ENCODE data around the gene TSNAXIP1.
"Not testable (repeated sequence)": the region's sequence is repeated elsewhere in the genome, so short reads cannot be mapped to it uniquely, and the experiment has no call there.

The TSNAXIP1 gene

DNA sequence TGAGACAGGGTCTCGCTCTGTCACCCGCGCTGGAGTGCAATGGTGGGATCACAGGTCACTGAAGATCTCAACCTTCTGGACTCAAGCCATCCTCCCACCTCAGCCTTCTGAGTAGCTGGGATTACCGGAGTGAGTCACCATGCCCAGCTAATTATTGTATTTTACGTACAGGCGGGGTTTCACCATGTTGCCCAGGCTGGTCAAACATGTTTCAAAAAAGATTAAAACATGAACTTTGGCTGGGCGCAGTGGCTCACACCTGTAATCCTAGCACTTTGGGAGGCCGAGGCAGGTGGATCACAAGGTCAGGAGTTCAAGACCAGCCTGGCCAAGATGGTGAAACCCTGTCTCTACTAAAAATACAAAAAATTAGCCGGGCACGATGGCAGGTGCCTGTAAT lies 30.5 kb downstream of the TSNAXIP1 start:
- not testable (repeated sequence) for DNase-seq

DNA sequence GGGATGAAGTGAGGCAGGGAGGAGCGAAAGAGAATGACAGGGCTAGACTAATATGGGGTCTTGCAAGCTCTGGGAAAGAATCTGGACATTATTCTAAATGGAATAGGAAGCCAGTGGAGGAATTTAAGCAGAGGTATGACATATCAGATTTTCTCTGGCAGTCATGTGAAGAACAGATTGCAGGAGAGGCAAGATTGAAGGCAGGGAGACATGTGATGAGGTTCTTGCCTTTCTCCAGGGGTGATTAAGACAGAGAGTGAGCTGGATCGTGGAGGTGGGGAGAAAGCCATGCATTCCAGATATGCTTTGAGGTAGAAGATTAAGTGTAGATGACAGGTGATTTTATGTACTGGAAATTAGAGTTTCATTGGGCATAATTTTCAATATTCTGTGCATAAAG lies 31.1 kb downstream of the TSNAXIP1 start:
- DNase-seq = no peak

DNA sequence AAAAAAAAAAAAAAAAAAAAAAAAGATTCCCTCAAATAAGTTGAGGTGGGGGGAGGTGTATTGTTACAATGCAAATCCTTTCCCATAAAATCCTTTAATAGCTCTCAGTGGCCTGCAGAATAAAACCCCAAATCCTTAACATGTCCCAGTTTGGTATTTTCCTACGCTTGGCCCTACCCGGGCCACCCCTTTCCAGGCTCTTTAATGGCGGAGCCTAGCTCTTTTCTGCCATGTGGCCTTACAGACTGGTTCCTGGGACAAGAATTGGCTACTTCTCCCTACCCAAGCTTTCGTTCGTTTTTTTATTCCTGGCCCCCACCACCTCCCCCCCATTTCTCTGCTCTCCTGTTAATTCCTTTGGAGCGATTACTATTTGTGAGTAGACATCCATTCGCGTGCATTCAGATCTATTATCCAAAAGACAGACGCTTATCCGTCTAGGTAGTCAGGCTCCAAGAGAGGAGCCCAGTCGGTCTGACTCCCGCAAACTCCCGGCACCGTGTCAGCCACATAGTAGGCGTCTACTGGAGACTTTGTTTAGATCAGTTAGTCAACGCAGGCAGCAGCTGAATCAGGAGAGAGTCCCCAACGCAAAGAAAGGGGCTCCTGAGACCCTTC lies 34.6 kb downstream of the TSNAXIP1 start:
- DNase-seq = no peak

DNA sequence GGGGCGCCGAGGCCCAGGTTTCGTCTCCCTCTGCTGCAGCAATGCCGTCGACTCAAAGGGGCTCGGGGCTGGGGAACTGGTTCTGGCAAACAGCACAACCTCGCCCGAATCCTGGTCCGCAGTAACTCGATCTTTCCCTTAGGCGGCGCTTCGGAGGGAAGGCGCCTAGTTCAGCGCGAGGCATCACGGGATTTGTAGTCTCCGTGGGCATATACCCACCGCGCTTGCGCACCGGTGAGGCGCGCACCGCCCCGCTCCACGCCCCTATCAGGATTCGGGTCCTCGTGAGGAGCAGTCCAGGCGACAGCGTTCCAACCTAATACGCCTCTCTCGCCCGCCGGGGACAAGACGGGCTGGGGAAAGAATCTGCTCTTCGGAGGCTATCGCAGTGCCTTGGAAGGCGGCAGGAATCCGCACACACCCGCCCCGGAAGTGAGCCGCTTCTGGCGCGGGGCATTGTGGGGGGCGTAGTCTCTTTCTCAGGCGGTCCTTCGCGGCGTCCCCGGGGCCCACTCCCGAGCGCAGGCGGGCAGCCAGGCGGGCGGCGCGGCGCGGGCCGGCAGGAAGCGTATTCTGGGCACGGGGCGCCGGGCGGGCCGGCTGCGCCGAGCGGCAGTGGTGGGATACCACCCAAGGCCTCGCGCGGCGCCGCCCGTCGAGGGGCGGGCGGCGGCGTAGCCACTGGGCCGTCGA lies 35.3 kb downstream of the TSNAXIP1 start, which contains the start of gene THAP11:
THAP11 (plus strand) TSS at position 505 of the 693 bp plus-strand sequence. CDS start 235 bp downstream, outside the sequence.
- DNase-seq = peak; percentile 83

DNA sequence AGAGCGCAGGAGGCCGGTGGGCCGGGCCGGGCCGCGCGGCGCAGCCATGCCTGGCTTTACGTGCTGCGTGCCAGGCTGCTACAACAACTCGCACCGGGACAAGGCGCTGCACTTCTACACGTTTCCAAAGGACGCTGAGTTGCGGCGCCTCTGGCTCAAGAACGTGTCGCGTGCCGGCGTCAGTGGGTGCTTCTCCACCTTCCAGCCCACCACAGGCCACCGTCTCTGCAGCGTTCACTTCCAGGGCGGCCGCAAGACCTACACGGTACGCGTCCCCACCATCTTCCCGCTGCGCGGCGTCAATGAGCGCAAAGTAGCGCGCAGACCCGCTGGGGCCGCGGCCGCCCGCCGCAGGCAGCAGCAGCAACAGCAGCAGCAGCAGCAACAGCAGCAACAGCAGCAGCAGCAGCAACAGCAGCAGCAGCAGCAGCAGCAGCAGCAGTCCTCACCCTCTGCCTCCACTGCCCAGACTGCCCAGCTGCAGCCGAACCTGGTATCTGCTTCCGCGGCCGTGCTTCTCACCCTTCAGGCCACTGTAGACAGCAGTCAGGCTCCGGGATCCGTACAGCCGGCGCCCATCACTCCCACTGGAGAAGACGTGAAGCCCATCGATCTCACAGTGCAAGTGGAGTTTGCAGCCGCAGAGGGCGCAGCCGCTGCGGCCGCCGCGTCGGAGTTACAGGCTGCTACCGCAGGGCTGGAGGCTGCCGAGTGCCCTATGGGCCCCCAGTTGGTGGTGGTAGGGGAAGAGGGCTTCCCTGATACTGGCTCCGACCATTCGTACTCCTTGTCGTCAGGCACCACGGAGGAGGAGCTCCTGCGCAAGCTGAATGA lies 36.0 kb downstream of the TSNAXIP1 start:
- DNase-seq = no peak

DNA sequence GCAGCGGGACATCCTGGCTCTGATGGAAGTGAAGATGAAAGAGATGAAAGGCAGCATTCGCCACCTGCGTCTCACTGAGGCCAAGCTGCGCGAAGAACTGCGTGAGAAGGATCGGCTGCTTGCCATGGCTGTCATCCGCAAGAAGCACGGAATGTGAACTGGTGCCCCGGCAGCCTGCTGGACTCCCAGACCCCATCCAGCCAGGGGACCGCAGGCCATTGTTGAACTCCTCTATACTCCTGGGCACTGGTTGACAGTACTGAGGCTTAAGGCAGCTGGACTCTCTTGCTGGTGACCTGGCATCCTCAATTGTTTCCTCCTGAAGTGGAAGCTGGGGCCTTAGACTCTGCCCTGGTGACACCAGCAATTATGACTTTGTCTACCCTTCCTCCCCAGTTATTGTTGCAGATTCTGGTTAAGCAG lies 36.7 kb downstream of the TSNAXIP1 start:
- DNase-seq = no peak

DNA sequence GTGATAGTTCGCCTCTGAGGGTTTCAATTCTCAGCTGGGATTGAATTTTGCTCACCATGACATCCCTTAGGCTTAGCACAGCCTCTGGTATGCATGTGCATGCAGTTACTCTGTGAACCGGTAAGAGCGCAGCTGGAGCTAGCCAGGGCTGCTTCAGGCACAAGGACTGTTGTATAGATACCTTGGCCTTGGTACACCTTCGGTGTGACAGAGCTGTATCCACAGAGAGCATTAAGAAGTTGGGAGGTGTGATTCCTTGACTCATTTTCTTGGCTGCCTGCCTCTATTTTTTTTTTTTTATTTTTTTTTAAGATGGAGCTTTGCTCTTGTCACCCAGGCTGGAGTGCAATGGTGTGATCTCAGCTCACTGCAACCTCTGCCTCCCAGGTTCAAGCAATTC lies 37.8 kb downstream of the TSNAXIP1 start:
- DNase-seq = no peak

DNA sequence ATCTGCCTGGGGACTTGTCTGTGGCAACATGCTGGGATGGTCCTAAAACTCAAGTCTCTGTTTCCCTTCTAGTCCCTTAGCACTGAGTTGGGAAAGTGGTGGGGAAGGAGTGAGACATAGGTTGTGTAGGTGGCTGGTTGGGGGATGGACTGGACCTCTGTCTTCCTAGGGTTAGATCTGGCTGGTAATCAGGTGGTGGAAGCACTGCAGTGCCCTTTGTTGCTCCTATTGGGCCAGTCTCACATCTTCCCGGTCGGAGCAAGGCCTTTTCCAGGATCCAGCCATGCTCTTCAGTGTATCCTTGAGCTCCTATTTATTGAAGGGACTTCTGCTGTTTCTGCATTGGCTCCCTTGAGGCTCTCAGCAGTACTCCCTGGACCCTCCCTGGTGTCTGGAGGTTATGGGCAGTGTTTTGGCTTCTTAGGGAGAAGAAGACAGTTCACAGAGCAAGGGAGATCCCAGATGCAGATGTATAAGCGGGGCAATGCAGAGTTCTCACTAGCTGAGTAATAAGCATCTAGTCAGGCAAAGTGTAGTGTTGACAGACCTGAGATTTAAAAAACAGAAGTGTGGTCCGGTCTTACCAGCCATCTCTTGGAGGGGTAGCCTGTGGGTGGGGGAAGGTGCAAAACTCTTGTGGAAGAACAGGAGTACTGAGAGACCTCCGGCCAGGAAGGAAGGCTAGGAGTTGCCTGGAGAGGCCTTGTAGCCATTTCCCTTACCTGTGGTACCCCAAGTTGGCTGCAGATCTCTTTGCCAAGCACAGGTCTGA lies 38.8 kb downstream of the TSNAXIP1 start:
- no peak for DNase-seq

DNA sequence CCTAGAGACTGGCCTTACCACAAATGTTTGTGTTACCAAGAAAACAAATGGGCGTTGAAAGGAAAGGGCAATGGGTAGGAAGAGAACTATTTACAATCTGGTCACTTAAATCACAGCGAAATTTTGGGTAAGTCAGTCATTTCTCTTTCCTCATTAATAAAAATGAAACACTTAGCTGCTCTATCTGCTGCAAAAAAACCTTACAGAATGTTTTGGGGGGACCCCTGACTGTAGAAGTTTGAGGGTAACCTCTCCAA lies 39.3 kb downstream of the TSNAXIP1 start:
- no peak for DNase-seq

DNA sequence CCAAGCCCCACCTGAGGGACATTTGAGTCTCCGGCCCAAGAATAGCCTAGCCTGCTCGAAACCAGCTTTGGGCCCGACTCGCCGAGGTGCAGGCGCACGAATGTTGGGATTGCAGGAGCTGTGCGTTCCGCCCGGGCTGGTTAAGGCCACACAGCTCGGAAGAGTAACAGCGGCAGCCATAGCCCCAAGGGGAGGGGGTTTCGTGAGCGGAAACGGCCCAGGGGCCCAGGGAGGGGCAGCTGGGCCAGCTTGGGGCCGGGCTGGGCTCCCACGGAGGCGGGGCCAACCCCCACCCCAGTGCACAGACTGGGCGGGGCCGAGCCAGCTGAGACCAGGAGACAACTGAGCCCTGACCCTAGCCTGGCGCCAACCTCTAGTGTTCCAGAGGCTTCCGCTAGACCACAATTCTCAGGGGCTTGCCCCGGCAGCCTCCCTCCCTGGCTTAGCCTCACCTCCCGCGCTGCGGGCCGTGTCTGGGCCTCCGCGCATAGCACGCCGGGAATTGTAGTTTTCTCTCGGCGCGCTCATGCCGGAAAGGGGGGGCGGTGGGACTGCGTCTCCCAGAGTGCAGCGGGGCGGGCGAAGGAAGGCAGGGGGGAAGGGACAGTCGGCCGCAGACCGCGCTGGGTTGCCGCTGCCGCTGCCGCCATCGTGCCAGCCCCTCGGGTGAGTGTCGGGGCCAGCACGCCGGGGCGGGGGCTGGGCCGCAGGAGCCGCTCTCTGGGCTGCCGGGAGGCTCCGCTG lies 39.8 kb downstream of the TSNAXIP1 start, which contains the start of gene NUTF2:
NUTF2 (plus strand) TSS at position 614 of the 744 bp plus-strand sequence. CDS start 18,198 bp downstream, outside the sequence.
- peak; percentile 56 for DNase-seq

DNA sequence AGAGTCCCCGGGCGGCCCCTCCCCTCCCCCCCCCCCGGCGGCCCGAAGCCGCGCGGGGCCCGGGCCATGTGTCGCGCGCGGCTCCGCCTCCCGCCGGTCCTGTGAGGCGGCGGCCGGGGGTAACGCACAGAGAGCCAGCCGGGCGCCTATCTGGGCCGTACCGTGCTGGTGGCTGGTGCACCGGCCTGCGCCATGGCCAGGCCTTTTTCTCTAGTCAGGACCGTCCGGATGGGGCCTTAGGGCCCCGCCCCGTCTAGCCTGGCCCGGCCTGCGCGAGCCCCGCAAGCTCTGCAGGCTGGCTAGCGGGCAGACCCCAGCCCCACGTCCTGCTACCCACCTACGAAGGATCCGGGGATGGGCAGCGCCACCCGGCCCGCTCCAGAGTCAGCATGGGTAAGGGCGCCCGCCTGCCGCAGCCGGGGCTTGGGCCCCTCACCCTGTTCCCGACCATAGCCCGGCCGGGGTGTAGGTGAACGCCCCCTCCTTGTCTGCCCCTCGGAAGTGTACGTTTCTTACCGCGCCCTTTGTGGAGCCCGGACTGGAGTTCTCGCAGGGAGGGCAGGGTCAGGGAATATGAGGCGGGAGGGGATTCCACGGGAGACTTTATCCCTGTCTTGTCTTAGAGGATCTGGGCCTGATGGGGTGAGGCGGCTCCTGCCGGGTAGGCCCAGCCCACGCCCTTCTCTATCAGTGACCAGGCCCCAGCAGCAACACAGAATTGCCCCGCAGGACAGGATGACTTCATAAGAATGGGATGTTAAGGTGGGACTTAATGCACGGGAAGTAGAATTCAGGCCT lies 40.6 kb downstream of the TSNAXIP1 start, which contains the start of gene CENPT:
CENPT (minus strand) TSS at position 630 of the 798 bp plus-strand sequence. CDS start 13,834 bp downstream, outside the sequence.
- DNase-seq = no peak

DNA sequence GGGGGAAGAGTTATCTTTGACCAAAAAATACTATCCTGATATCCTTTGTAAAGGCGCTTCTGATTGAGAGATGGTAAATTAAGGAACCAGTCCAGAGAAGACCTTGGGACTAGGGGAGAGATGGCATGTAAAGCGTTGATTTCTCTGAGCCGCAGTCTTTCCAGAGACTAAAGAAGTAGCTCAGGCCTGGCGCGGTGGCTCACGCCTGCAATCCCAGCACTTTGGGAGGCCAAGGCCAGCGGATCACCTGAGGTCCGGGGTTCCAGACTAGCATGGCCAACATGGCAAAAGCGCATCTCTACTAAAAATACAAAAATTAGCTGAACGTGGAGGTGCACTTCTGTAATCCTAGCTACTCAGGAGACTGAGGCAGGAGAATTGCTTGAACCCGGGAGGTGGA lies 41.4 kb downstream of the TSNAXIP1 start:
- no peak for DNase-seq

DNA sequence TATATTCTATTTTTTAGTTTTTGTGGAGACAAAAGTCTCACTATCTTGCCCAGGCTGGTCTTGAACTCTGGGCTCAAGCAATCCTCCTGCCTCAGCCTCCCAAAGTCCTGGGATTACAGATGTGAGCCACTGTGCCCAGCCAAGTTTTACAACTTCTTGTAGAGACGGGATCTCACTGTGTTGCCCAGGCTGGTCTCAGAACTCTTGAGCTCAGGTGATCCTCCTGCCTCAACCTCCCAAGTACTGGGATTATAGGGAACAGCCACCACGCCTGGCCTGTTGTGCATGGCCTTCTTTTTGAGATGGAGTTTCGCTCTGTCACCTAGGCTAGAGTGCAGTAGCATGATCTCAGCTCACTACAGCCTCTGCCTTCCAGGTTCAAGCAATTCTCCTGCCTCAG lies 47.0 kb downstream of the TSNAXIP1 start:
- no peak for DNase-seq

DNA sequence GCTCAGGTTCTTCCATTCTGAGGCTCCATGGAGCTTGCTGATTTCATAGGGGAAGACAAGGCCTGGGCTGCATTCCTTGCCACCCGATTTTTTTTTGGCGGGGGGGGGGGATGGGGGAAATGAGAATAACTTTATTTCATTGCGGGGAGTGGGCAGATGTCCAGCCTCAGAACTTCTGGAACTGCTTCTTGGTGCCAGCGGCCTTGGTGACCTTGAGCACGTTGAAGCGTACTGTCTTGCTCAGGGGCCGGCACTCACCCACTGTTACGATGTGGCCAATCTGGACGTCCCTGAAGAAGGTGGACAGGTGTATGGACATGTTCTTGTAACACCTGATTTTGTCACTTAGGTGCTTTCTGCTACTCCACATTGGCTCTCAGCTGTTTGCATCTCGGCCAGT lies 49.1 kb downstream of the TSNAXIP1 start:
- DNase-seq = no peak

DNA sequence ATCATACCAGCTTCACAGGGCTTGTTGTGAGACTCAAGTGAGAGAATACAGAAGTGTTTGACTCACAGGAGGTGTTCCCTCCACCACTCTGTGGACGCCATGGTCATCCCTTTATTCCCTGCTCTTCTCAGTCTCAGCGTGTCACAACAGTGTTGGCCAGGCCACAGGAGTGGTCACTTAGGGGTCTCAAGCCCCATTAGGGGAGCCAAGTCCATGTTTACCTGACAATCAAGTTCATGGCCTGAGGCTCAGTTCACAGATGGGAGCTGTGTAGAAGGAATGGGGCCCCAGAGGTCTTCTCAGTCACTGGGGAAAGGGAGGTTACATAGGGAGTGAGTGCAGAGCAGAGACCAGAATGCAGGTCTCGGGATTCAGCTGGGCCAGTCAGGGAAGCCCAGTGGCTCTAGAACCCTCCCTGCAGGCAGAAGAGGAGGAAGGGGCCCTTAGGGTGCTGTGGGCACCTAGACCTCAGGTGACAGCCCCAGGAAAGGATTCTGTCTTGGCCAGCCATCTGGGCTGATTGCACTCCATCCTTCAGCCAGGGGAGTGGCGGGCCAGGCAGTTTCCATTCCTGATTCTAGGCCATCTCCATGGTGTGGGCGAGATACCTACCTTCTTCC lies 50.3 kb downstream of the TSNAXIP1 start:
- no peak for DNase-seq

DNA sequence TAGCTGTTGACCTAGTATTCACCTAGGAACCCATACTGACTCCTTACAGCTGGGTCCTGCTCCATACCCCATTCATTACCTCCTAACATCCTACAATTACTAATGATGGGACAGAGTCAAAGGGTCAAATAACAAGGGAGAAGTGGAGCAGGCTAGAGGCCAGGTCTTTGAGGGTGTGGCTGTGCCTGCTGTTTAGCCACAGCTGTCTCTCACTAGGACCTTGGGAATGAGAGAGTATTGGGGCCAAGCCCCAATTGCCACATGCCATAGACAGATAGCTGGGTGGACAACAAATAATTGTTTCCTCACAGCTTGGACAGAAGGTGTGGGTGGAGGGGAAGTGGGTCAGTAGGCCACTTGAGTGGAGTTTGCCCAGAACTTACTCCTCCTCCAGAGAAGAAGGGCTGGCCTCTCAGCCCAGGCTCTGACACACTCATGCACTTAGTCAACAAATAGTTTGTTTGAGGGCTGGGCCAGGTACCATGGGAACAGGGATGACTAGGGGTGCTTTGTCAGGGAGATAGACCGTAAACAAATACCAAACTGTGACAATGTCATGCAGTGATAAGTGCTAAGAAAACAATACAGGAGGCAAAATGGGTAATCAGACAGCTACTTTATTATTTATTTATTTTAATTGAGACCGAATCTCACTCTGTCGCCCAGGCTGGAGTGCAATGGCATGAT lies 51.0 kb downstream of the TSNAXIP1 start:
- DNase-seq = no peak

DNA sequence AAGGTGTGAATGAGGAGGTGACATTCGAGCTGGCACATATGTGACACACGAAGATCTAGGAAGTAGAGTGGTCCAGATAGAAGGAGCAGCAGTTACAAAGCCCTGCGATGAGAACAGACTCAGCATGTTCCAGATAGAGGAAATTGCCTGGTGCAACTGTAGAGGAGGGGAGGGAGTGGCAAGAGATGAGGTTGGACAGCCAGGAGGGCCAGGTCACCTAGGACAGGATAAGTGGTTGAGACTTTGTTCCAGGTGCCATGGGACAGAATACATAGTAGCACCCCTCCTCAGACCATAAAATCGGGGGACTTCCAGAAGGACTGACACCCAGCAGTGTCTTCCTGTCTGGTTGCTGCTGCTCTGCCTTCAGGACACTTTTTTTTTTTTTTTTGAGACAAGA lies 51.8 kb downstream of the TSNAXIP1 start:
- DNase-seq = no peak

DNA sequence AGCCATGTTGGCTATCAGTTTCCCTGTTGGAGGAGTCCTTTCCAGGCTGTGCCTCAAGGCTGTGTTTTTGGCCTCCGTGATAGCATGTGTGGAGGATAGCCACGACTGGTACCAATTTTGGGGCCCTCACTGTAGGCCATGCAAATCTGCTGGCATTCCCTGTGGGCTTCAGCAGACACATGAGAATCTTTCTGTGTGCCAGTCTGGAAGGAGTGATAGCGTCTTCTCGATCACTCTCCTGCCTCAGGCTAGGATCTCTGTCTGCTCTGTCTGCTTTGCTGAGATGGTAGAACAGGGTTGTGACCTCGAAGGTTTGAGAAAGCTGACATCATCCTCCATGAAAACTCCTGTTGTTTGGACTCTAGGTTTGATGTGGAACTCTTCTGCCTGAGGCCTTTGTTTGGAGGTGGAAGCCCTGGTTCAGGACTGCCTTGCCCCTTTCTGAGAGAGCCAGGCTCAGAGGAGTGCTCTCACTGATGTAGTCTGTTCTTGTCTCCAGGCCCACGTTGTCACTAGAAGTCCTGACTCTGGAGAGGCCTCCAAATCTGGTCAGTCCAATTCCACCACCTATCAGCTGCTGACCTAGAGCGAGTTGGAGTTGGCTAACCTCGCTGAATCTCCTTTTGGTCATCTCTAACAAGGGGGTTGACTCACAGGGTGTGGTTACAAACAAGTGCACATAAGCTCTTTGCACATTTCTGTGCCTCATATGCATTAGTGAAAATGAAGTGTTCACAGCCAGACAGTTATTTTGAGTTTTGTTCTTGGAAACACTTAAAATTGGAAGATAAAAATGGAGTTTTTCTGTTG lies 54.1 kb downstream of the TSNAXIP1 start:
- DNase-seq = no peak

DNA sequence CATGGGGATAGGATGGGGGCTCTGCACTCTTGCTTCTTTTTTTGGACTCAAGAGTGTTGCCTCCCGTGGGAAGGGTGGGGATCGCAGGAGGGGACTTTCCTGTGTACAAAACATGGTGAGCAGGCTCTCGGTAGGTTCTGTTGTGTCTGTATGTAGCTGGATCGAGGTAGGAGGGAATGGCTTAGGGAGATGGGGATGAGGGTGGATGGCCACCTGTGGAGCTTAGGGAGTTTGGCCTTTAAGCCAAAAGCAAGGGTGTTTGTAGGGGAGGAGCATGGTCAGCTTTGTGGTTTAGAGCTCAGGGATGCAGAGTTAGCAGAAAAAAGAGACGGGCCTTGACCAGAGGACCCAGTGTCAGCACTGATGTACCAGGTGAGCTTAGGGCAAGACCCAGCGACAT lies 55.2 kb downstream of the TSNAXIP1 start:
- no peak for DNase-seq
